HEK293T (cell line): ENCODE data around the gene ZYX.
"Not testable (repeated sequence)": the region's sequence is repeated elsewhere in the genome, so short reads cannot be mapped to it uniquely, and the experiment has no call there.

Experiments used
- BHLHE40 ChIP-seq: fragments of 450-650 bp; IDR thresholded peaks from 2 replicates; pipeline ENCODE4 v1.6.1; 2016; ENCODE audit warnings: mild to moderate bottlenecking, moderate library complexity, borderline replicate concordance
- ELF4 ChIP-seq: fragments of 450-650 bp; IDR thresholded peaks from 2 replicates; pipeline ENCODE4 v1.6.1; 2017; ENCODE audit warnings: antibody characterized with exemption
- FOXK2 ChIP-seq: fragments of 450-650 bp; IDR thresholded peaks from 2 replicates; pipeline ENCODE4 v1.6.1; 2016; ENCODE audit warnings: mild to moderate bottlenecking
- L3MBTL2 ChIP-seq: fragments of 450-650 bp; conservative IDR thresholded peaks from 2 replicates; pipeline ENCODE4 v1.6.1; 2016; ENCODE audit warnings: mild to moderate bottlenecking
- NFRKB ChIP-seq: fragments of 450-650 bp; IDR thresholded peaks from 2 replicates; pipeline ENCODE4 v1.6.1; 2016; ENCODE audit warnings: mild to moderate bottlenecking, moderate library complexity
- PKNOX1 ChIP-seq: fragments of 450-650 bp; IDR thresholded peaks from 2 replicates; pipeline ENCODE4 v1.6.1; 2016
- SP1 ChIP-seq: fragments of 450-650 bp; IDR thresholded peaks from 2 replicates; pipeline ENCODE4 v1.6.1; 2017
- SUZ12 ChIP-seq: fragments of 450-650 bp; IDR thresholded peaks from 2 replicates; pipeline ENCODE4 v1.6.1; 2016; ENCODE audit warnings: mild to moderate bottlenecking
- TARDBP ChIP-seq: fragments of 450-650 bp; IDR thresholded peaks from 2 replicates; pipeline ENCODE4 v1.6.1; 2016
- ZNF384 ChIP-seq: fragments of 450-650 bp; IDR thresholded peaks from 2 replicates; pipeline ENCODE4 v1.6.1; 2016

DNA sequence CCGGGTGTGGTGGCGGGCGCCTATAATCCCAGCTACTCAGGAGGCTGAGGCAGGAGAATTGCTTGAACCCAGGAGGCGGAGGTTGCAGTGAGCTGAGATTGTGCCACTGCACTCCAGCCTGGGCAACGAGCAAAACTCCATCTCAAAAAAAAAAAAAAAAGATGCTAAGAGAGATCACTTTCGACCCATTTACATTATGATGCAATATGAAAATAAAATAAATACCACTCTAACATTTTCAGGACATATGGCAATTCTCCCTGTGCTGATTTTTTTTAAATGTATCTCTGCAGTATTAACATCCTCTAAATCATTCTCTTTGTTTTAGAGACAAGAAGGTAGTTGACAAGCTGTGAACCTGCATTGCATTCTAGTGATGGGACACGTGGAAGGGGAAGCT is 34.1 kb downstream of the ZYX start:
- not testable (repeated sequence) for TF ChIP-seq L3MBTL2, NFRKB, PKNOX1, SUZ12, TARDBP, FOXK2, ZNF384, SP1, ELF4, BHLHE40
